Measurements from ENCODE around the gene CAMK2B. TPM values are rescaled to one million over a fixed set of nuclear protein-coding genes. Genes with fewer than 3 reads are reported as not detected.

Gene CAMK2B
- polyA plus RNA-seq, 3 donors, result 0.13 TPM; not detected in 2

DNA sequence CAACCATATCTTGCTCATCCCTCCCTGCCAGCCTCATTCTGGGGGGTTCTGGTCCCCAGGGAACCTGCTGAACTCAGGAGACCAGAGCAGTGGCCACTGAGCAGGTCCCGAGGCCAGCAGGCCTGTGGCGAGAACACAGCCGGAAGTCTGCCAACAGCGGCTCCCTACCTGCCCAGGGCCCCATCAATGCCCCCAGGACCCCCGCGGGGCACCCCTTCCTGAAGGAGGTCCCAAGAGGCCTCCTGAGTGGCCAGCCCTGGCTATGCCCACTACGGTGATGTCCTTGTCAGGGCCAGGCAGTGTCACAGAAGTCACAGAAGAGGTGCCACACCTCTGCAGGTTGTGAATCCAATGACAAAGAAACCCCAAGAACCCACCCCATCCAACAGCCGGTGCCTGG lies 58.9 kb downstream of the CAMK2B start:
- no peaks in the 10 kb centered on the region for H3K9me3 ChIP-seq (replicated peaks in 1 of 2; ENCODE audit: control insufficient read depth in 1 of 2, insufficient read depth in 1 of 2, low read length in 2 of 2)
- no peaks in the 10 kb centered on the region for H3K9me3 Mint-ChIP-seq
- H3K4me1 Mint-ChIP-seq, result no peaks in the 10 kb centered on the region
- no peaks in the 10 kb centered on the region for H3K4me1 ChIP-seq (ENCODE audit: control insufficient read depth in 1 of 2, insufficient read depth in 2 of 2, low read length in 2 of 2)
- TF ChIP-seq, protein P1, sequence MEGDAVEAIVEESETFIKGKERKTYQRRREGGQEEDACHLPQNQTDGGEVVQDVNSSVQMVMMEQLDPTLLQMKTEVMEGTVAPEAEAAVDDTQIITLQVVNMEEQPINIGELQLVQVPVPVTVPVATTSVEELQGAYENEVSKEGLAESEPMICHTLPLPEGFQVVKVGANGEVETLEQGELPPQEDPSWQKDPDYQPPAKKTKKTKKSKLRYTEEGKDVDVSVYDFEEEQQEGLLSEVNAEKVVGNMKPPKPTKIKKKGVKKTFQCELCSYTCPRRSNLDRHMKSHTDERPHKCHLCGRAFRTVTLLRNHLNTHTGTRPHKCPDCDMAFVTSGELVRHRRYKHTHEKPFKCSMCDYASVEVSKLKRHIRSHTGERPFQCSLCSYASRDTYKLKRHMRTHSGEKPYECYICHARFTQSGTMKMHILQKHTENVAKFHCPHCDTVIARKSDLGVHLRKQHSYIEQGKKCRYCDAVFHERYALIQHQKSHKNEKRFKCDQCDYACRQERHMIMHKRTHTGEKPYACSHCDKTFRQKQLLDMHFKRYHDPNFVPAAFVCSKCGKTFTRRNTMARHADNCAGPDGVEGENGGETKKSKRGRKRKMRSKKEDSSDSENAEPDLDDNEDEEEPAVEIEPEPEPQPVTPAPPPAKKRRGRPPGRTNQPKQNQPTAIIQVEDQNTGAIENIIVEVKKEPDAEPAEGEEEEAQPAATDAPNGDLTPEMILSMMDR (IDR thresholded peaks at IDR 0.05), result no peak
- no peaks in the 10 kb centered on the region for H3K36me3 Mint-ChIP-seq
- WGBS (ENCODE audit: insufficient coverage), result 96% methylated on average over 8 of the region's 8 CpGs
- no peak overlapping the region for H3K4me3 Mint-ChIP-seq
- H3K27me3 Mint-ChIP-seq (ENCODE audit: low read depth in 3 of 3), result peaks cover 0 to 8% (median 0%) of the 10 kb centered on the region in 3 donors
- H3K9ac ChIP-seq (ENCODE audit: insufficient read depth, low read length, poor library complexity, severe bottlenecking), result no peak overlapping the region
- H2AFZ ChIP-seq (ENCODE audit: insufficient read depth, low read depth, low read length, poor library complexity, severe bottlenecking), result no peak overlapping the region
- no peaks in the 10 kb centered on the region for H4K20me1 ChIP-seq (ENCODE audit: insufficient read depth, low read length)
- H3K4me3 ChIP-seq (replicated peaks in 1 of 3; ENCODE audit: low read depth in 2 of 3, low read length in 3 of 3), result no peak overlapping the region
- H3K36me3 ChIP-seq (replicated peaks in 1 of 2; ENCODE audit: control insufficient read depth in 1 of 2, insufficient read depth in 2 of 2, low read length in 2 of 2), result no peaks in the 10 kb centered on the region
- DNase-seq, result no peak
- no peaks in the 10 kb centered on the region for H3K79me2 ChIP-seq (ENCODE audit: insufficient read depth, low read length)
- H3K27ac ChIP-seq (ENCODE audit: low read depth in 1 of 2, low read length in 2 of 2), result no peak overlapping the region
- no peak overlapping the region for H3K27ac Mint-ChIP-seq
- intact Hi-C loops (cut with micrococcal nuclease), result no loop called here
- H3K27me3 ChIP-seq (ENCODE audit: control insufficient read depth in 2 of 2, insufficient read depth in 2 of 2, low read length in 2 of 2), result no peaks in the 10 kb centered on the region
- no peak overlapping the region for H3K4me2 ChIP-seq (replicated peaks; ENCODE audit: extremely low read depth, low read length, poor library complexity, severe bottlenecking)

DNA sequence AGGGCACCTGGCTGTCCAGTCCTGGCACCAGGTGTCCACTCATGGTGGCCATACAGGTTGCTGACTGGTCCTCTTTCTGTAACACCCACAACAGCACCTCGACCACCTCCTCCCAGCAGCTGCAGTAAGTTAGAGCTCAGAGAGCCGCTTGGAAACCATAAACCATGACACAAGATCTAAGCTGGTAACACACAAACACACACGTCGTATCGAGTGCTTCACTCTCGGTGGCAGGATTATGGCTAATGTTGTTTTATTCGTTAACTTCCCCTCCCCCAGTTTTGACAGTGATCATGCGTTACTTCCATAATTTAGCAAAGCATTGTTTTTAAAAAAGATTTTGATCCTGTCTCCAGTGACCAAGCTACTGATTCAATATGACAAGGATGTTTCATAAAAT lies 59.7 kb downstream of the CAMK2B start:
- intact Hi-C loops (cut with micrococcal nuclease), result no loop called here
- no peaks in the 10 kb centered on the region for H3K36me3 ChIP-seq (replicated peaks in 1 of 2; ENCODE audit: control insufficient read depth in 1 of 2, insufficient read depth in 2 of 2, low read length in 2 of 2)
- H3K27ac Mint-ChIP-seq, result no peak overlapping the region

More for the DNA sequence above, 59.7 kb downstream of the CAMK2B start:
- Histone ChIP-seq H4K20me1 (ENCODE audit: insufficient read depth, low read length) (no peaks in the 10 kb centered on the region), H3K79me2 (ENCODE audit: insufficient read depth, low read length) (no peaks in the 10 kb centered on the region), H3K9me3 (replicated peaks in 1 of 2; ENCODE audit: control insufficient read depth in 1 of 2, insufficient read depth in 1 of 2, low read length in 2 of 2) (no peaks in the 10 kb centered on the region), H3K27ac (ENCODE audit: low read depth in 1 of 2, low read length in 2 of 2) (no peak overlapping the region), H3K4me1 (ENCODE audit: control insufficient read depth in 1 of 2, insufficient read depth in 2 of 2, low read length in 2 of 2) (no peaks in the 10 kb centered on the region), H3K4me3 (replicated peaks in 1 of 3; ENCODE audit: low read depth in 2 of 3, low read length in 3 of 3) (no peak overlapping the region), H3K27me3 (ENCODE audit: control insufficient read depth in 2 of 2, insufficient read depth in 2 of 2, low read length in 2 of 2) (no peaks in the 10 kb centered on the region), H3K9ac (ENCODE audit: insufficient read depth, low read length, poor library complexity, severe bottlenecking) (no peak overlapping the region), H3K4me2 (replicated peaks; ENCODE audit: extremely low read depth, low read length, poor library complexity, severe bottlenecking) (no peak overlapping the region), H2AFZ (ENCODE audit: insufficient read depth, low read depth, low read length, poor library complexity, severe bottlenecking) (no peak overlapping the region)
- TF ChIP-seq, protein P1 (IDR thresholded peaks at IDR 0.05), result no peak
- Mint-ChIP-seq H3K36me3 (no peaks in the 10 kb centered on the region), H3K9me3 (peaks cover 0 to 2% (median 0%) of the 10 kb centered on the region in 7 donors), H3K27me3 (ENCODE audit: low read depth in 3 of 3) (peaks cover 0 to 5% (median 0%) of the 10 kb centered on the region in 3 donors), H3K4me1 (no peaks in the 10 kb centered on the region), H3K4me3 (no peak overlapping the region)
- no CpG with 5 or more reads among the region's 8 CpGs for WGBS (ENCODE audit: insufficient coverage)
- DNase-seq, result no peak

All from CD14-positive monocyte (primary cell).